OCI-LY7 (cell line): ENCODE results near the gene NPIPB6.

ENCODE experiments used
- CTCF ChIP-seq: fragments of 200-600 bp; sonication (generic); conservative IDR thresholded peaks from 2 replicates; pipeline ENCODE4 v1.5.1; 2014; ENCODE audit warnings: mild to moderate bottlenecking, antibody characterized with exemption, low read length, moderate library complexity, mixed read lengths
- EZH2phosphoT487 ChIP-seq: fragments of 200-600 bp; sonication (generic); IDR thresholded peaks from 2 replicates; pipeline ENCODE4 v1.6.1; 2018; ENCODE audit warnings: low read depth, borderline replicate concordance, mild to moderate bottlenecking, mixed run types, antibody characterized with exemption, low read length, moderate library complexity, mixed read lengths

DNA sequence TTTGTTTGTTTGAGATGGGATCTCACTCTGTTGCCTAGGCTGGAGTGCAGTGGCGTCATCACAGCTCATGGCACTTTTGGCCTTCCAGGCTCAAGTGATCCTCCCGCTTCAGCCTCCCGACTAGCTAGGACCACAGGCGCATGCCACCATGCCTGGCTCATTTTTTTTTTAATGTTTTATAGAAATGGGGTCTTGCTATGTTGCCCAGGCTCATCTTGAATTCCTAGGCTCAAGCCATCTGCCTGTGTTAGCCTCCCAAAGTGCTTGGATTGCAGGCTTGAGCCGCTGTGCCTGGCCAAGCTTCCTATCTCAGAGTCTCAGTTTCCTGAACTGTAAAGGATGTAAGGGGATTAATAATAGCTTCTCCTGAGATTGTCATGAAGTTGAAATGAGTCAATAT lies 63.0 kb downstream of the NPIPB6 start:
- TF ChIP-seq CTCF, result no peak
- TF ChIP-seq EZH2phosphoT487, result no peak
